ENCODE measurements around the gene RAB15. TPM values are rescaled to one million over a fixed set of nuclear protein-coding genes. Genes with fewer than 3 reads are reported as not detected.

Gene RAB15
- total RNA-seq, 2 donors from 2014 or later = 6.0 to 7.3 TPM

DNA sequence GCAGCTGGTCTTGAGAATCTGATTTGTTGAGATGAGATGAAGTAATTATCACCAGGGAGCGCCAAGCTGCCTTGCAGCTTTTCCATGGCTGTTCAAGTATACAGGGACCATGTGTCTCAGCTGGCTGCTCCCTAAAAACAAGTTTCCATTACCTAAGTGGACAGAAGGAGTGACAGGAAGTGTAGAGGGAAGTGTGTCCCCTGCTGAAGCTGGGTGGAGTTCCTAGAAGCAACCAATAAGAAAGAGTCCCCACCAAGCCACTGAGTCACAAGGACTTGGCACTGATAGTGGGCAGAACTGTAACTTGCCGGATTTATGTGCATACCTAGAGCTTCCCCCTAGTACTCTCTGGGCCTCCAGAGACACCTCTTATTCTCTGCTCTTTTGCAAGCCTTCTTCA is 28.1 kb downstream of the RAB15 start:
- intact Hi-C loops (cut with DNase I) = no loop called here
- no peak for DNase-seq (ENCODE audit: low spot score)

DNA sequence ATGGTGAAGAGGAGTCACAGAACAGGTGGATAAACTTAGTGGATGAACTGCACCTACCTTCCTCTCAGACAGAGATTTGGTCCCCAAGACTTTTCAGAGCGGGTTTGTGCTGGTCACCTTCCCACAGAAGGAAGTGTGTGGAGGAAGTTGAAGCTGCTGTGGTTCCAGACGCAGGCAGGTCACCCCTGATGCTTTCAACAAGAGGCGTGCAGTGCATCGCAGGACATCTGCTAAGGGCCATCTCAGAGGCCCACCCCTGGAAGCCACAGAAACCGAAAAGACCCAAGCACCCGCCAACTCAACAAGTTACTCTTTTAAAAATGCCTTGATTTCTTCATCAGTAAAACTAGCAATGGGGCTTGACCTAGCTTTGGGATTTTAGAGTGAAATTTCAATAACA is 28.6 kb downstream of the RAB15 start:
- DNase-seq (ENCODE audit: low spot score) = no peak

DNA sequence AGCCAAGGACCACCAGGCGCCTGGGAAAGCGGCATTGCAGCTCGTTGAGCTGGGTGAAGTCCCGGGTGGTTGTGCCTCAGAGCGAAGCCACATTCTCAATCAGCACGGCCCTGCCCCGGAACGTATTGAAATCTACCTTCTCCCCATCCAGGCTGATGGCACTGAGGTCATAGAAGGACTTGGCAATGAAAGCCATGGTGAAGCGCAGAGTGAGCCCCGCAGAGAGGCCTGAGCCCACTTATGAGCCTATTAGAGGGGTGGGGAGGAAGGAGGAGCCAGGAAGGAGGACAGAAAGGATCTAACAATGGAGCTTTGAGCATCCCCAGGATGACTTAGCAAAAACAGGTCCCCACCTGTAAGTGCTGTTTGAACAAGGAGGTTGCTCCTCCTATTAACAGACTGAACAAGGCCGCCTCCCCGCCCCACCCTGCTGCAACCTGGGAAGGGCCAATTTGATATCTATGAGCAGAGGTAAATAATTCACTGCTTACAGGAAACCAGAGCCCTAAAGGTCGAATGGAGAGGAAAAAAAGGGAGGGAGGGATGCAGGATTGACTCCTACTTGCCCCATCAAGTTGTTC is 29.5 kb downstream of the RAB15 start, which contains the start of gene GPX2:
Gene GPX2 (minus strand): TSS at position 215 of the 581 bp plus-strand sequence. CDS start 19 bp downstream, at position 196.
- intact Hi-C loops (cut with DNase I) = no loop called here
- DNase-seq (ENCODE audit: low spot score) = no peak

More for the DNA sequence above, 28.6 kb downstream of the RAB15 start:
- intact Hi-C loops (cut with DNase I) = no loop called here

DNA sequence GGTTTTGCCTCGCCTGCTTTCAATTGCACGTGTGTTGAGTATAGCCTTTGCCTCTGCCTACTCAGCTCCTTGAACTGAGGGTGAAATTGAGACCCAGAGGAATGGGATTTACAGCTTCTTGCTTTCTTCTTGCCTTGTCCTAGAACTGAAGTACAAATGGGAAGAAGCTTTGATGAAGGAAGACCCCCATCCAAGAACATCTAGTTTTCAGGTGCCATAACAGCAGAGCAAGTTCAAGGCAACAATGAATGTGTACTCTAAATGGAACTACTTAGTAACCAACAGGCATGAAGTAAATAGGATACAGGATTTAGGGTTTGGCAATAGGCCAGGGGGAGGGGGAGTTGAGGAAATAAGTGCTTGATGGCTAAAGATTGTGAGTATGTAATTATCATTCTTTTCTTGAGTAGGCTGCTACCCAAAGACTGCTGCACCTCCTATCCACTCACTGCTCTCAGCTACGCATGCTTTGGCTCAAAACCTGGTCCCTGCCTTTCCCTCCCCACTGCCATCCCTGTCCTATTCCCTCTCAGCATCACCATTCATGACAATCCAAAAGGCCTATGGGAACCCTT is 31.7 kb downstream of the RAB15 start:
- DNase-seq (ENCODE audit: low spot score) = no peak

DNA sequence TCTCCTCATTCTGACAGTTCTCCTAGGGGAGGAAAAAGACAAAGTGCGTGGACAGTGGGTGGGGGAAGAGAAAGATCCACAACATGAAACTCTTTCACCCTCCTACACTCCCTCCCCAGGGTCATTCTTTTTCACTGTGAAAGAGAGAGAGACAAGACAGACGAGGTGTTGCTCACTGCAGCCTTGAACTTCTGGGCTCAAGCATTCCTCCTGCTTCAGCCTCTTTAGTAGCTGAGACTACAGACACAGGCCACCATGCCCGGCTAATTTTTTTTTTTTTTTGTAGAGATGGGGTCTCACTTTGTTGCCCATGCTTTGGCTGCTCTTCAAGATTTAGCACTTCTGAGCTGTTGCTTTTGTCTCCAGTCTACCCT is 32.3 kb downstream of the RAB15 start:
- intact Hi-C loops (cut with DNase I) = no loop called here
- no peak for DNase-seq (ENCODE audit: low spot score)

More for the DNA sequence above, 31.7 kb downstream of the RAB15 start:
- intact Hi-C loops (cut with DNase I) = no loop called here

DNA sequence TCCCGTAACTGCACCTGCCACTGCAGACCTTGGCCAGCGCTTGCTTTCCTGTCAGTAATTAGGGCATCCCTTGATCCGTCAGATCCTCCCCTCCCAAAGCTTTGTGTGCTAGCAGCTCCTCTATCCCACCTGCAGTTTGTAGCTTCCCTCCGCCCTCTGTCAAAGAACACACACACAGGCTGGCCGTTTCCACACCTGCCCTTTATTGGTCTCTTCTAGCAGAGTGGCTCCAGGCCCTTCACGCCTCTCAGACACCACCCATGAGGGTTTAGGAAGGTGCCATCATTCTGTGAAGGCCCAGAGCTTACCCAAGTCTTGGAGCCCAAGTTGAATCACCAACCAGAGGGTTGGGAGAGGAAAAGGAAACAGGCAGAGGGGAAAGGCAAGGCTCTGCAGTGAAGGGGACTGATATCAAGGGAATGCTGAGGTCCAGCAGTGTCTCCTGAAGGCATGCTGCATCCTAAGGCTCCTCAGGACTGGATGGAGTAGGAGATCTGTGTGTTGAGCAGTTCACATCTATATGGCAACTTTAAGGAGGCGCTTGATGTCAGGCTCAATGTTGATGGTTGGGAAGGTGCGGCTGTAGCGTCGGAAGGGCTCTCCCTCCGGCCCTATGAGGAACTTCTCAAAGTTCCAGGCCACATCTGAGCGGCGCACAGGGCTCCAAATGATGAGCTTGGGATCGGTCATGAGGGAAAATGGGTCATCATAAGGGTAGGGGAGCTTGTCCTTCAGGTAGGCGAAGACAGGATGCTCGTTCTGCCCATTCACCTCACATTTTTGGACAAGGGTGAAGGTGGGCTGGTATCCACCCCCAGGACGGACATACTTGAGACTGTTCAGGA is 32.9 kb downstream of the RAB15 start:
- intact Hi-C loops (cut with DNase I) = no loop called here
- DNase-seq (ENCODE audit: low spot score) = no peak

DNA sequence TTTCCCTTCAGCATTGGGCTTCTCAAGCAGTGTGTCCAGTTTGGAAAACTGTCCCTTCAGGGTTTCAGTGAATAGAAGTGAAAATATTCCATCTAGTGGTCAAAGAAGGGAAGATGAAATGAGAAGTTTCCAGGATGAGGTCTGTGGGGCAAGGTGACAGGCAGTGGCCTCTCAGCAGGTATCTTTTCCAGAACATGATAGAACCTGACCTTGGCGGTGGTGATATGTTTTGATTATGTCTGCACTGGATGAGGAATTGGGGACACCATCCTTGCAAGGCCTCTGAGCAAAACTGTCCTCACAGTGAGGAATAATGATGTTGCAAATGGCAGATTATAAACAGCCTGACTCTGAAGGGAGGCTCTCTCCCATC is 34.3 kb downstream of the RAB15 start:
- intact Hi-C loops (cut with DNase I) = no loop called here
- no peak for DNase-seq (ENCODE audit: low spot score)

DNA sequence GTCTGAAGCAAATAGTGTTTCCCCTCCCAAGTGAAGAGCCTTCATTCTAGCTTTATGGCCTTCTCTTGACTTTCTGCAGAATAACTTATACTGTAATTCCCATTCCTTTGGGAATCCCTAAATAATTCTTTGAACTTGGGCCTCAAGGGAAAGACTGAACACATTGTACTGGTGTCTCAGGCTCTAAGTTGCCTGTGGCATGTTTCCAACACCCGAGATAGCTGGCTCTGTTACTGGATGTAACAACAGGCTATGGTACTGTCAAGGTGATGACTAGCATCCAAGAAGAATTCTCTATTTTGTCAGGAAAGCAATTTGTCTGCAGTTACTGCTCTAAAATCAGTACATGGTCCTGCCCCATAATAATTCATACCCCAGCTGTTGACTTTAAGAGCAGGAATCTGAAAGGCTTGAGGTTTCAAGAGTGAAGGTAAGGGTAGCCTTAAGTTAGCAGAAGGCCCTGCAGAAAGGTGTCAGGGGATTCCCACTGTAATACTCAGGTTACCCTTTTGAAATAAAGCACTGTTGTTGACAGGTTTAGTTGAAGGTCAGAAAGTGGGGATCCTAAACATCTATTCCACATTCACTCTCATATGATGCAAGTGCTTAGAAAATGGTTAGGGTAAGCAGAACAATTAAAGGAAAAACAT is 34.8 kb downstream of the RAB15 start:
- DNase-seq (ENCODE audit: low spot score) = no peak

DNA sequence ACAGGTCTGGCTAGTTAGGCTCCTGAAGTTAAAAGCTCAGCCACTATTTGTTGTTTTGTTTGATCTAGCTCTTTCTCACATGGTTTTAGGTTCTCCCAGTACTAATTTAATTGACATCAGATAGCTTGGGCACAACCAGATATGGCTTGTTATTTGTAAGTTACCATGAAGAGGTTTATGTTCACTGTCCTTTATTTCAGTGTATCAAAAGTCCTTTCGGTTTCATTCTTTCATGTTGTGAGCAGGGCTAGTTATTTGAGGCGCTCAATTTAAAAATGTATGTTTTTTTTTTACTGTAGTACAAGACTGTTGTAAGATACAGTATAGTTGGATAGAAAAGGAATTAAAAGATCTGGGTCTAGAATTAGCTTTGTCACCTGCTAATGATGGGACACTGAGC is 36.6 kb downstream of the RAB15 start:
- DNase-seq (ENCODE audit: low spot score) = no peak
- intact Hi-C loops (cut with DNase I) = no loop called here

More for the DNA sequence above, 34.8 kb downstream of the RAB15 start:
- intact Hi-C loops (cut with DNase I) = no loop called here

DNA sequence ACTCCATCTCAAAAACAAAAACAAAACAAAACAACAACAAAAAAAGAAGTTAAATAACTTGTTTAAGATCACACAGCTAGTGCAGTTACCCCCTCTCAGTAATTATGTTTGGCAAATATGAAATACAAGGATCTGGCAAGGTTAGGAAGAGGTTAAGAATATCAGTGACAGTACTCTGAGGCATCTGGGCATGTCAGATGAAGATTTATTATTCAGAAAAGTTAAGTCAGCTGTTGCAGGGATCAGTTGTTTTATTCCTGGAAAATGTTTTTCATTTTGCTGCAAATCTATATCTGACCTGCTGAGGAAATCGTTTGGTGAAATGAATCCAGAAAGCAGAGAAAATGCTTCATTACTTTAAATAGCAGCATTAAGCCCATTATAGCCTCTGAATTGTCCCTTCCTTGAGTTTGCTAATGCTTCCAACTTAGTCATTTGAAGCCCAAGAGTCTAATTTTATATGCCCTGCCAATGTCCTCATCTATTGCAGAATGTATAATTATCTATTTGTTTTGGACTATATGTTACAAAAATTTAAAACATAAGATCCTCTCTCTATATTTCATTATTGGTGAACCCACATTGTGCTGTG is 37.7 kb downstream of the RAB15 start:
- intact Hi-C loops (cut with DNase I) = no loop called here
- DNase-seq (ENCODE audit: low spot score) = no peak

DNA sequence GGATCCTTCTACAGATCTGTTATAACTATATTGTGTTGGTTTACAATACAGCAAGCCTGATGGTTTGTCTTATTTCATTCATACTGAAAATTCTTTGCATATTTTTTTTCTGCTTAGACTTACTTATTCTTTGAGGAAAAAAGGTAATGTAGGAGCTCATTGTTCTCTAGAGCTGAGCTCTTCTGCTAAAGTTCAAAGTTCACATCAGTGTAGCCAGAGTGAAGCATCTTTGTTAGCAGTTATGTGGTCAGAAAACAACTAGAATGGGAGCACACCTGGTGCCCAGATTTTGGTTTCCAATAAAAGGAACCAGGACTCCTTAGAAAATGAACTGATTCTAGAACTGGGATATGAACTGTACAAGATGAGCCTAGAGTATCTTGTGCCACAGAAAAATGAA is 39.9 kb downstream of the RAB15 start:
- intact Hi-C loops (cut with DNase I) = no loop called here

DNA sequence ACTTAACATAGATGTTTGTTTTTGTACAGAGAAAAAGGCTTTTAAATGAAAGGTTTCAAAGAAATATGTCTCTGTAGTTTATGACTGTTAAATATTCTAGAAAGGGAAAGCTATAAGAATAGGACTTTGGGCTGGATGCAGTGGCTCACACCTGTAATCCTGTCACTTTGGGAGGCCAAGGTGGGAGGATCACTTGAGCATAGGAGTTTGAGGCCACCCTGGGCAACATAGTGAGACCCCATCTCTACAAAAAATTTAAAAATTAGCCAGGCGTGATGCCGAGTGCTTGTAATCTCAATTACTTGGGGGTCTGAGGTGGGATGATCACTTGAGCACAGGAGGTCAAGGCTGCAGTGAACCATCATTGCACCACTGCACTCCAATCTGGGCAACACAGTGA is 41.0 kb downstream of the RAB15 start:
- intact Hi-C loops (cut with DNase I) = no loop called here
- DNase-seq (ENCODE audit: low spot score) = no peak

More for the DNA sequence above, 39.9 kb downstream of the RAB15 start:
- no peak for DNase-seq (ENCODE audit: low spot score)

DNA sequence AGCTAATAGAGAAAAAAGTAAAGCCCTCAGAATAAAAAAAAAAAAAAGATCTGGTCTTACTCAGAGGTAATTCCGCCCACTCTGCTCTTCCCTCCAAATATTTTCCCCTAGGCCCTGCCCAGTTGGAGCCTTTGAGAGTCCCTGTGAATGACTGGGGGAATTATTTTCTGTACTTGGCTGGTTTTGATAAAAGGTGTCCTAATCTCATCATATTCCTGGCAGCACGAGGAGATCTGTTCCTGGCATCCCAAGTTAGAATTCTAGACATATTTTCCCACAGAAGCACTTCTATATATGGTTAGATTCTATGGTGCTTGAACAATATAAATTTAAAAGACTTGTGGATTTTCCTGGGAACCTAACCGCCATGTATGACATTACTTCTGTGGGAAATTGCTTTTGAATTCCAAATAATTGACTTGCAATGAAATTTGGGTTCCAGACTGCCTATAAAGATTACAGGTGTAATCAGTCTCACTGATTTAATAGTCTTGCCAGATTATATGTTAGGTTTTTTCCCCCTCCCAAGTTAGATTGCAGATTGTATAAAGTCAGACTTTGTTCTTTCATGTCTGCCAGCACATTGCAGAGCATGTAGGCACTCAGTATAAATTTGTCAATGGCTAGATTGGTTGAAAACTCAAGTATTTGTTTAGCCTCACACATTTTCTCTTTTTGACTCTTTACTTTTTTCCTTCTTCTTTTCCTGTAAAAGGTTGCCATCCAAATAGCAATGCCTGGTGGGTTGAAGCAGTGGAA is 41.9 kb downstream of the RAB15 start:
- no peak for DNase-seq (ENCODE audit: low spot score)
- intact Hi-C loops (cut with DNase I) = loop anchor here in 1 of 2 donors (1.0 kb wide), 1 partner anchor 44 kb away; no protein-coding TSS in a partner anchor

DNA sequence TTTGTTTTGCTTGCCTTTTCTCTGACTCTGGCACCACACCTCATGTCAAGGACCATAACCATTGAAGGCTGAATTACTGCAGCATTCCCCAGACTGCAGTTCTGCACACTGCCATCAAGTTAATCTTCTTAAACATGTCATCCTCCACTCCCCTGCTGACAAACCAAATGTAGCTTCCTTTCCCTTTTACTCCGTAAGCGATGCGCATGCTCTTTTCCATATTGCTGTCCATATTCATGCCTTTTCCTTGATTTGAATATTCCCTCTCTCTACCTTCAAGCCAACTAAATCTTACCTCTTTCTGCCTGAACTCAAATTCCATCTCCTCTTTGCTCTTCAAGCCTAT is 43.1 kb downstream of the RAB15 start:
- DNase-seq (ENCODE audit: low spot score) = no peak
- intact Hi-C loops (cut with DNase I) = no loop called here

DNA sequence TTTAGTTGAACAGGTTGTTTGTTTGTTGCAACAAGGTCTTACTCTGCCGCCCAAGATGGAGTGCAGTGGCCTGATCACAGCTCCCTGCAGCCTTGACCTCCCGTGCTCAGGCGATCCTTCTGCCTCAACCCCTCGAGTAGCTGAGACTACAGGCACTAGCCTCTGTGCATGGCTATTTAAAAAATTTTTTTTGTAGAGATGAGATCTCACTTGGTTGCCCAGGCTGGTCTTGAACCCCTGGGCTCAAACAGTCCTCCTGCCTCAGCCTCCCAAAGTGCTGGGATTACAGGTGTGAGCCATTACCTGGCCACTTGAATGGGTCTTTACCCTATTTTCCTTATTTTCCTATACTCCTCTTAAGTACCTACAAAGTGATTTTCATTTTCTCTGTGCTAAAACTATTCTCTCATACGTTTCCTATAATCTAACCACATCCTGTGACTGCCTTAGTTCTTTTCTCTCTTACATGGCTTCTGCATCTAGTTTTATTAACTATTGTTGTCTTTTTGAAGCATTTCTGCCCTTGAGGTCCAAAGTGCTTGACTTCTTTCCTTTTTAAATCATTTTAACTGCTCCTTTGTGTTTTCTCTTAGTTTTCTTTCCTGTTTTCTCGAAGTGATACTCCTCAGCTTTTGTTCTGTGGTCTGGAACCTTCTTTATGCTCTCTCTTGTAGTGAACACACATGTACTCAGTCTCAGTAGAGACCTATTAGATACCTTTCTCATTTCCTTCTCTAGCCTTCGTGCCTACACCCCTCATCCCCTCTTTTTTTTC is 43.7 kb downstream of the RAB15 start:
- no peak for DNase-seq (ENCODE audit: low spot score)
- intact Hi-C loops (cut with DNase I) = no loop called here

DNA sequence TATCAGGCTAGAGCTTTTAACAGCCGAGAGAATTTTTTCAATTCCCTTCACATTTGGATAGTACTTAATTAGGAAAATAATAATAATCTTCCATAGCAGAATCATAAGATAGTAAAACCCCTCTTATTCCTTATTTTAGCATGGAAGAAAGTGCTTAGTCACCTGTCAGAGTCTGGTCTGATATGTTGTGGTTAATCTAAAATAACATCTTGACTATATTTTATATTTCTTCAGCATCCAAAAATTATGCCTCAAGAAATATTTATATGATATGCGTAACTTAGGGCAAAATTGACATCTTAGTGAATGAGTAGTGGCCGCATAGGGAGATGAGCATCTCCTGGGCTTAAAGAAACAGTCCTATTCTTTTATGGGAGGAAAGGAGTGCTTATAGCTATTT is 45.1 kb downstream of the RAB15 start:
- no peak for DNase-seq (ENCODE audit: low spot score)
- intact Hi-C loops (cut with DNase I) = no loop called here

DNA sequence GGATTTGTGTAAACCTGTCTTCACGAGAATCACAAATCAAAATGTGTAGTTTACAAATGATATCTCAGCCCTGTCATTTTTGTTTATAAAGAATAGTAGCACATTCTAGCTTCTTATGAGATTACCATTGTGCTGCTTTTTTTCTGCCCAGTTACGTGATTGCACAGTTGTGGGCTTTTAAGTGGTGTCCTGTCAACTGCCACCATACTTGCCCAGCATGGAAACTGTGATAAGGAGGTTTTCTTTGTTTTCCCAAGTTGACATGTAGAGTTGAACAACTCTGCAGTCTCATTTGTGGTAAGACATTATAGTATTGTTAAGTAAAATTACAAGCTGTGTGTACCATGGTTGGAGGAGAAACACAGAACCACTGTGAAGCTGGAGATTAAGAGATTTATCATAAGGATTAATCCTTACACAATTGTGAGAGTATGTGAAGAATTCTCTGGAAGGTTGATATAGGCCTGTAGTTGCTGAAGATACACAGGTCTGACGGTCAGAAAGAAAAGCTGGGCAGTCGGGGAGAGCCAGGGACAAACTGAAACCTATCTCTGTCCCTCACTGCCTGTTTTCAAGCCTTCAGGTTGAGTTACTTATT is 45.6 kb downstream of the RAB15 start:
- no peak for DNase-seq (ENCODE audit: low spot score)
- intact Hi-C loops (cut with DNase I) = no loop called here

DNA sequence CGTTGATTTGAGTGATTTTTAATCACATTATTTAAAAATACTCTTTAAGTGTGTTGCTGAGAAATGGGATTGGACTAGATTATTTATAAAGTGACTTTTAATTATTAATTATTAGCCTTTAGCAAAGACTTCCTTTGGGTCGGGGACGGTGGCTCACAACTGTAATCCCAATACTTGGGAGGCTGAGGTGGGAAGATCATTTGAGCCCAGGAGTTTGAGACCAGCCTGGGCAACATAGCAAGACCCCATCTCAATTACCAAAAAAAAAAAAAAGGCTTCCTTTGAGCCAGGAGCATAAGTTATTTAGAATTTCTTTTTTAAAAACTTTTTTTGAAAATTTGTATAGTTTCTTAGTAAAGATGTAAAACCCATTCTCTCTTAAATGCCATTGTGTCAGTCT is 49.1 kb downstream of the RAB15 start:
- no peak for DNase-seq (ENCODE audit: low spot score)
- intact Hi-C loops (cut with DNase I) = no loop called here

Data from posterior vena cava (tissue), 2 donors.